ENCODE data around the gene CACNA2D4.

DNA sequence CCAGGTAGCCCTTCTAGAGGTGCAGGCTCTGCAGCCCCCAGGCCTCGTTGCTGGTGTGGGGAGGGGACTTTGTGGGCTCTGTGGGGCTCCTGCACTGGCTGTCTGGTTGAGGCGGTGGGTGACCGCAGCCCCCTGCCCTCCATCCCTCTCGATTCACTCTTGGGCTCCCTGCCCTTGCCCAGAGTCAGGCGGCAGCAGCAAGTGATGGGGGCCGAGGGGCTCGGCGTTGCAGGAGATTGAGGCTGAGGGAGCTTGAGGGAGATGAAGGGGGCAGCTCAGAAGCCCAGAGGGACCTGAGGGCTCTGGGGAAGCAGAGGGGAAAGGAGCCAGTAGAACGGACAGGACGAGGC is 107.5 kb downstream of the CACNA2D4 start:
- no peak for TF ChIP-seq POLR2A (IDR thresholded peaks at IDR 0.05)
- TF ChIP-seq, protein P1, sequence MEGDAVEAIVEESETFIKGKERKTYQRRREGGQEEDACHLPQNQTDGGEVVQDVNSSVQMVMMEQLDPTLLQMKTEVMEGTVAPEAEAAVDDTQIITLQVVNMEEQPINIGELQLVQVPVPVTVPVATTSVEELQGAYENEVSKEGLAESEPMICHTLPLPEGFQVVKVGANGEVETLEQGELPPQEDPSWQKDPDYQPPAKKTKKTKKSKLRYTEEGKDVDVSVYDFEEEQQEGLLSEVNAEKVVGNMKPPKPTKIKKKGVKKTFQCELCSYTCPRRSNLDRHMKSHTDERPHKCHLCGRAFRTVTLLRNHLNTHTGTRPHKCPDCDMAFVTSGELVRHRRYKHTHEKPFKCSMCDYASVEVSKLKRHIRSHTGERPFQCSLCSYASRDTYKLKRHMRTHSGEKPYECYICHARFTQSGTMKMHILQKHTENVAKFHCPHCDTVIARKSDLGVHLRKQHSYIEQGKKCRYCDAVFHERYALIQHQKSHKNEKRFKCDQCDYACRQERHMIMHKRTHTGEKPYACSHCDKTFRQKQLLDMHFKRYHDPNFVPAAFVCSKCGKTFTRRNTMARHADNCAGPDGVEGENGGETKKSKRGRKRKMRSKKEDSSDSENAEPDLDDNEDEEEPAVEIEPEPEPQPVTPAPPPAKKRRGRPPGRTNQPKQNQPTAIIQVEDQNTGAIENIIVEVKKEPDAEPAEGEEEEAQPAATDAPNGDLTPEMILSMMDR (IDR thresholded peaks at IDR 0.05): no peak

Measured in sigmoid colon (tissue), 3 donors.